ENCODE results near the gene DNAJC5.

DNAJC5 gene

DNA sequence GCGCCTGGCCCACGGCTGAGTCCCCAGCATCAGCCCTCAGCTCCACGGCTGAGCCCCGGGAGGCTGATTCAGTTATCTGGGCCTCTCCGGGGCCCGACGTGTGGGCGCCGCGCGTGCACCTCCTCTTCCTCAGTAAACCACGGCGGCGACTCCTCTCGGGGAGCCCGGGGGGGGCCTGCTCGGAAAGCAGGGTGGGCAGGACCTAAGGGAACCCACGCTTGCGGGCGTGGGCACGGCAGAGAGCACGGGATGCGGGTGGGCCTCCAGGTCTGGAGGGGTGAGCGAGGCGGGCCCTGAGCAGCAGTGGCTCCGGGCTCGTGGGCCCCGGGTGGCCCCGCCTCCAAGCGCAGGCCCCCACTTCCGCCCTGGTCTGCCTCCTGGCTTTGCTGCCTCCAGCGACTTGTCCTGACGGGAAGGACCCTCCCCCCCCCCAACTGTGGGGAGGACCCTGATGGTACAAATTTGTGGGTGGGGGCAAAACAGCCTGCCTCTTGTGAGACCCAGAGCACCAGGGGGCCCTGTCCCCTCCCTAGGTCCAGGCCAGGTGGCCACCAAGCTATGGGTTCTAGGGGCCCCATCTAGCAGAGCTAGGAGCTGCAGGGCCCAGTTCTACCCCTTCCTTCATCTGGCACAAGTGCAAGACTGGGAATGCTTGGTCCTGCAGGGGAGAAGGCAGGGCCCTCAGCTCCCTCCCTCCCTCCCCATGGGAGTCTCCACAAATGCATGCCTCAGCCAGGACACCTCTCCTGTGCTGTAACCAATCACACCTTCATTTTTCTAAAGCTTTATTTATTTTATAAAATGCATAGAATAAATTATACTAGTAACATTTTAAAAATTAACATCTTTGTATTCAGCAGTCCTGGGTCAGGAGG, 44.4 kb downstream of the DNAJC5 start:
- TF ChIP-seq CTCF (IDR thresholded peaks at IDR 0.05; ENCODE audit: low read depth, low read length, missing control alignments): no peak
- no peak overlapping the region for H3K4me3 ChIP-seq (ENCODE audit: low read depth, low read length)

GRCh38 chr20:63940071-63940471, 45.1 kb downstream of the DNAJC5 start:
- no peak for TF ChIP-seq CTCF (IDR thresholded peaks at IDR 0.05; ENCODE audit: low read depth, low read length, missing control alignments)
- no peak overlapping the region for H3K4me3 ChIP-seq (ENCODE audit: low read depth, low read length)
- no peak for DNase-seq (ENCODE audit: low read depth)

More for the DNA sequence above, 44.4 kb downstream of the DNAJC5 start:
- no peak for DNase-seq (ENCODE audit: low read depth)

DNA sequence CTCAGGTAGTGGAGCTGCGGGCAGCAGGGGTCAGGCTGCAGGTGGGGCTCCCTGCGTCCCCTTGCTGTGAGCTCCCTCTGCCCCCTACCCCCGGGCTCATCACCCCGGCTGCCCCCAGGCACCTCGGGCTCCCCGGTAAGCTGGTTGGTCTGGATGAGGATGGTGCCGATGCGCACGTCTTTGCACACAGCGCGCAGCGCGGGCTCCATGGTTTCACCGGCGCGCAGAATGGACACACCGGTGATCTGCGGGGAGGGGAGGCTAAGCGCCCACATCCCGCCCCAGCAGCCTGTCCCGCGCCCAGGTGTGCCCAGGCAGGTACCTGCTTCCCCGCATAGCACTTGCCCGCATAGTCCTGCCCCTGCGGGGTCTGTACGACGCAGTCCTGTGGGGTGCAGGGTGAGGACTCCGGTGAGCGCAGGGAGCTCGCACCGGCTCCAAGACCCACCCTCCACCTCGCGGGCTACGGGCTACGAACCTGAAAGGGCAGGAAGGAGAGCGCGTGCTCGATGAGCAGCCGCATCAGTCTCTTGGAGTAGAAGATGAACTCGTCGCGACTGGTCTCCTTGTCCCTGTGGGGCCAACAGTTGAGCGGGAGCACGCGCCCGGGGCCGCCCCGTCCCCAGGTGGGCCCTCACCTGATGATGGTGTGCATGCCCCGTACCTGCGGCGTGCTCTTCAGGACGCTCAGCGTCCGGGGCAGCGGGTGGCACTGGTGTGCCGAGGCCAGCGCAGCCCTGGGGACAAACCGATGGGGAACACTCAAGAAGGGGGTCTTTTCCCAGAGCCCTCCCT, 45.7 kb downstream of the DNAJC5 start:
- no peak for DNase-seq (ENCODE audit: low read depth)
- TF ChIP-seq CTCF (IDR thresholded peaks at IDR 0.05; ENCODE audit: low read depth, low read length, missing control alignments): no peak
- H3K4me3 ChIP-seq (ENCODE audit: low read depth, low read length): no peak overlapping the region

- no peak overlapping the region for H3K4me3 ChIP-seq (ENCODE audit: low read depth, low read length)
- TF ChIP-seq CTCF (IDR thresholded peaks at IDR 0.05; ENCODE audit: low read depth, low read length, missing control alignments): no peak
- DNase-seq (ENCODE audit: low read depth): no peak
These were observed 46.6 kb downstream of the DNAJC5 start for GRCh38 chr20:63941282-63942081.

GRCh38 chr20:63942250-63942951, 47.5 kb downstream of the DNAJC5 start:
- no peak for DNase-seq (ENCODE audit: low read depth)
- H3K4me3 ChIP-seq (ENCODE audit: low read depth, low read length): no peak overlapping the region
- TF ChIP-seq CTCF (IDR thresholded peaks at IDR 0.05; ENCODE audit: low read depth, low read length, missing control alignments): no peak
